HEK293 (cell line): ENCODE results near the gene SORCS3.

Source experiments
- CTCF ChIA-PET: fragments of 350-600 bp; formaldehyde crosslinking; extraction: SDS; loops from one replicate; lab custom pipeline; 2021; ENCODE audit warnings: antibody characterized with exemption; lab: Yijun Ruan, JAX
- POLR2A ChIA-PET: fragments of 300-600 bp; formaldehyde crosslinking; extraction: SDS; loops from one replicate; lab custom pipeline; 2020; ENCODE audit warnings: antibody characterized with exemption, inconsistent platforms; lab: Yijun Ruan, JAX
- H3K27ac ChIP-seq: fragments of 200-500 bp; sonication (Bioruptor generic); 2 replicates; pipeline ENCODE4 v1.5.1; 2014; ENCODE audit warnings: low read depth, low read length, control low read depth, inconsistent platforms; ENCODE audit errors: extremely low read depth
- H3K36me3 ChIP-seq, 2 experiments: fragments of 200-500 bp in 1 of 2; sonication (Bioruptor generic) in 1 of 2; 1 replicate in 1 of 2; 2 replicates in 1 of 2; pipeline ENCODE4 v1.5.1; 2014 to 2017; ENCODE audit warnings: inconsistent platforms in 2 of 2, low read length in 2 of 2; ENCODE audit not compliant: control insufficient read depth in 2 of 2, insufficient read depth in 1 of 2
- H3K4me1 ChIP-seq: fragments of 200-500 bp; sonication (Bioruptor generic); 2 replicates; pipeline ENCODE4 v1.5.1; 2014; ENCODE audit warnings: mild to moderate bottlenecking, low read length, inconsistent platforms; ENCODE audit not compliant: control insufficient read depth, insufficient read depth
- H3K4me3 ChIP-seq: 2 replicates; pipeline ENCODE4 v1.5.1; 2011; ENCODE audit warnings: low read depth, mild to moderate bottlenecking, control low read depth, low read length, moderate library complexity
- H3K9me3 ChIP-seq: fragments of 200-500 bp; sonication (Bioruptor generic); 2 replicates; pipeline ENCODE4 v1.5.1; 2014; ENCODE audit warnings: low read depth, low read length, inconsistent platforms; ENCODE audit not compliant: control insufficient read depth, insufficient read depth
- ELK4 ChIP-seq: IDR thresholded peaks from 2 replicates; pipeline ENCODE4 v1.6.1; 2011; ENCODE audit warnings: mild to moderate bottlenecking, low read depth, low read length, borderline replicate concordance
- HOXC10 ChIP-seq: sonication (generic); formaldehyde crosslinking; IDR thresholded peaks from 2 replicates; pipeline ENCODE4 v1.8.1; 2023; ENCODE audit warnings: mild to moderate bottlenecking, missing genetic modification reagents
- KLF9 ChIP-seq: fragments of 450-650 bp; formaldehyde crosslinking; IDR thresholded peaks from 2 replicates; pipeline ENCODE4 v1.5.1; 2016; ENCODE audit warnings: missing biosample characterization, missing genetic modification characterization, low read depth
- MEIS1 ChIP-seq: sonication (generic); formaldehyde crosslinking; IDR thresholded peaks from 2 replicates; pipeline ENCODE4 v1.8.1; 2022; ENCODE audit warnings: missing genetic modification reagents, mild to moderate bottlenecking, borderline replicate concordance
- MZF1 ChIP-seq: fragments of 450-650 bp; formaldehyde crosslinking; IDR thresholded peaks from 2 replicates; pipeline ENCODE4 v1.5.1; 2017; ENCODE audit warnings: missing biosample characterization, missing genetic modification characterization, borderline replicate concordance
- ZBTB48 ChIP-seq: fragments of 450-650 bp; formaldehyde crosslinking; IDR thresholded peaks from 2 replicates; pipeline ENCODE4 v1.5.1; 2016; ENCODE audit warnings: missing biosample characterization, missing genetic modification characterization
- ZFP3 ChIP-seq: fragments of 450-650 bp; formaldehyde crosslinking; IDR thresholded peaks from 2 replicates; pipeline ENCODE4 v1.5.1; 2016; ENCODE audit warnings: low read depth, missing biosample characterization, missing genetic modification characterization
- ZNF140 ChIP-seq: fragments of 450-650 bp; formaldehyde crosslinking; IDR thresholded peaks from 2 replicates; pipeline ENCODE4 v1.5.1; 2016; ENCODE audit warnings: missing biosample characterization, missing genetic modification characterization
- ZNF16 ChIP-seq: fragments of 450-650 bp; formaldehyde crosslinking; IDR thresholded peaks from 2 replicates; pipeline ENCODE4 v1.5.1; 2016; ENCODE audit warnings: low read depth, missing biosample characterization, missing genetic modification characterization
- ZNF184 ChIP-seq: fragments of 450-650 bp; IDR thresholded peaks from 2 replicates; pipeline ENCODE4 v1.5.1; 2018; ENCODE audit warnings: missing biosample characterization, mild to moderate bottlenecking, missing genetic modification characterization
- ZNF2 ChIP-seq: fragments of 450-650 bp; formaldehyde crosslinking; IDR thresholded peaks from 2 replicates; pipeline ENCODE4 v1.5.1; 2016; ENCODE audit warnings: missing biosample characterization, missing genetic modification characterization
- ZNF211 ChIP-seq: fragments of 450-650 bp; formaldehyde crosslinking; IDR thresholded peaks from 2 replicates; pipeline ENCODE4 v1.5.1; 2016; ENCODE audit warnings: low read depth, missing biosample characterization, missing genetic modification characterization
- ZNF223 ChIP-seq: fragments of 450-650 bp; formaldehyde crosslinking; IDR thresholded peaks from 2 replicates; pipeline ENCODE4 v1.5.1; 2016; ENCODE audit warnings: missing biosample characterization, missing genetic modification characterization
- ZNF433 ChIP-seq: fragments of 450-650 bp; formaldehyde crosslinking; IDR thresholded peaks from 2 replicates; pipeline ENCODE4 v1.5.1; 2016; ENCODE audit warnings: missing biosample characterization, missing genetic modification characterization, low read depth
- ZNF518A ChIP-seq: fragments of 450-650 bp; formaldehyde crosslinking; conservative IDR thresholded peaks from 2 replicates; pipeline ENCODE4 v1.5.1; 2016; ENCODE audit warnings: low read depth, missing biosample characterization, missing genetic modification characterization
- ZNF555 ChIP-seq: fragments of 450-650 bp; formaldehyde crosslinking; conservative IDR thresholded peaks from 2 replicates; pipeline ENCODE4 v1.5.1; 2017; ENCODE audit warnings: missing biosample characterization, mild to moderate bottlenecking, missing genetic modification characterization, inconsistent platforms
- ZNF560 ChIP-seq: fragments of 450-650 bp; formaldehyde crosslinking; IDR thresholded peaks from 2 replicates; pipeline ENCODE4 v1.5.1; 2017; ENCODE audit warnings: missing biosample characterization, missing genetic modification characterization, borderline replicate concordance
- ZNF600 ChIP-seq: fragments of 450-650 bp; formaldehyde crosslinking; IDR thresholded peaks from 2 replicates; pipeline ENCODE4 v1.5.1; 2016; ENCODE audit warnings: missing biosample characterization, missing genetic modification characterization

SORCS3 gene

GRCh38 chr10:105243381-105243780, 602.3 kb downstream of the SORCS3 start:
- ChIA-PET CTCF (no interaction called here), POLR2A (no interaction called here)
- TF ChIP-seq ZNF16 (tag by site-specific recombination) (no peak), ZNF560 (tag by site-specific recombination) (no peak), KLF9 (tag by site-specific recombination) (no peak), ELK4 (no peak), ZBTB48 (tag by site-specific recombination) (no peak), ZNF211 (tag by site-specific recombination) (no peak), ZNF518A (tag by site-specific recombination) (no peak)

GRCh38 chr10:105243825-105244224, 602.7 kb downstream of the SORCS3 start:
- Histone ChIP-seq H3K27ac (no peak overlapping the region), H3K4me3 (no peak overlapping the region), H3K4me1 (no peaks in the 10 kb centered on the region), H3K9me3 (no peaks in the 10 kb centered on the region), H3K36me3 (no peaks in the 10 kb centered on the region)
- TF ChIP-seq HOXC10 (CRISPR knock-in tag) (no peak), ZNF140 (tag by site-specific recombination) (no peak), ZNF600 (tag by site-specific recombination) (no peak), ZNF223 (no peak), MEIS1 (CRISPR knock-in tag) (no peak), ZBTB48 (tag by site-specific recombination) (no peak), ZFP3 (tag by site-specific recombination) (no peak), ZNF433 (no peak), ZNF184 (tag by site-specific recombination) (no peak), ZNF2 (no peak)
- ChIA-PET CTCF (no interaction called here), POLR2A (no interaction called here)

More at GRCh38 chr10:105243381-105243780, 602.3 kb downstream of the SORCS3 start:
- Histone ChIP-seq H3K4me3 (no peak overlapping the region), H3K27ac (no peak overlapping the region), H3K9me3 (no peaks in the 10 kb centered on the region), H3K4me1 (no peaks in the 10 kb centered on the region), H3K36me3 (no peaks in the 10 kb centered on the region)

- Histone ChIP-seq H3K27ac (no peak overlapping the region), H3K4me1 (no peaks in the 10 kb centered on the region), H3K4me3 (no peak overlapping the region), H3K9me3 (no peaks in the 10 kb centered on the region), H3K36me3 (no peaks in the 10 kb centered on the region)
- ChIA-PET POLR2A (no interaction called here), CTCF (no interaction called here)
- TF ChIP-seq MZF1 (tag by site-specific recombination) (no peak), ZNF555 (tag by site-specific recombination) (no peak)
These were observed 606.9 kb downstream of the SORCS3 start for GRCh38 chr10:105247831-105248499.
